GM18861 (cell line): ENCODE data around the gene ORC6.
A peak's percentile ranks its signal among the peaks of the same experiment; 100 is the strongest.
"Not testable (repeated sequence)": the region's sequence is repeated elsewhere in the genome, so short reads cannot be mapped to it uniquely, and the experiment has no call there.

Source experiments
- ATAC-seq: cut with Tn5 transposase; IDR thresholded peaks from one replicate; pipeline ENCODE4 v1.9.1; 2021; ENCODE audit not compliant: unreplicated experiment

Gene ORC6, protein sequence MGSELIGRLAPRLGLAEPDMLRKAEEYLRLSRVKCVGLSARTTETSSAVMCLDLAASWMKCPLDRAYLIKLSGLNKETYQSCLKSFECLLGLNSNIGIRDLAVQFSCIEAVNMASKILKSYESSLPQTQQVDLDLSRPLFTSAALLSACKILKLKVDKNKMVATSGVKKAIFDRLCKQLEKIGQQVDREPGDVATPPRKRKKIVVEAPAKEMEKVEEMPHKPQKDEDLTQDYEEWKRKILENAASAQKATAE

DNA sequence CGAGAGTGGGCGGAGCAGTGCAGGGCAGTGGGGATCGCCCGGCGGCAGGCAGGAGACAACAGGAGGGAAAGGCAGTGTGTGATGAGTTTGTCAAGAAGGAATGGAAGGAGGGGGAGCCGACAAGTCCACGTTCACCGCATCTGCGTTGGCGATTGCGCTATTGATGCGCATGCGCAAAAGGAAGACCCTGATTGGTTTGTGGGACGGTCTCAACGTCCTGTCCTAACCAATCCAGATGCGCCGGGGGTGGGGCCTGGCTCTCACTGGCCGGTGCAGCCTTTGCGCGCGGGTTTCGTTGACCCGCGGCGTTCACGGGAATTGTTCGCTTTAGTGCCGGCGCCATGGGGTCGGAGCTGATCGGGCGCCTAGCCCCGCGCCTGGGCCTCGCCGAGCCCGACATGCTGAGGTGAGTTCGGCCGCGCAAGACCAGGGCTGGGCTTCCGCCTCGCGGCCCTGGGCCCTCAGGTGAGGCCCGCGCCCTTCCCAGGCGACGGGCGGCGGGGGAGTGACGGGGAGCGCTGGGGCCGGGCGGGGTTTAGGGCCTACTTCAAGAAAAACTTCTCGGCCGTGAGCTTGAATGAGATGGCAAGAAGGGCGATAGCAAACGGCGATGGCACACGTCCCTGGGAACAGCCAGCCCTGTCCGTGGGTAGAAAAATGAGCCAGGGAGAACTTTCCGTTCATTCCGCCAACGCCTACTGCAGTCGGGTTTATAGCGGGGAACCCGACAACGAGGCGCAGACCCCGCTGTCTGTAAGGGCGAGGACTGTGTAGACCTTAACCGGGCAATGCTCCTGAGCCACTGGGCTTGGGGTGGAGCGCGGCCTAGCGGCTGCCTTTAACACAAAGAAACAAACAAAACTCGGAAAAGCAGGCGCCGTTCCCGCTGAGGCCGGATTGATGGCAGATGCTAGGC is at the start of gene ORC6:
TSS of gene ORC6 (plus strand) at position 295 of the 916 bp plus-strand sequence. CDS start at position 342, 47 bp downstream.
- ATAC-seq: peak; percentile 59

DNA sequence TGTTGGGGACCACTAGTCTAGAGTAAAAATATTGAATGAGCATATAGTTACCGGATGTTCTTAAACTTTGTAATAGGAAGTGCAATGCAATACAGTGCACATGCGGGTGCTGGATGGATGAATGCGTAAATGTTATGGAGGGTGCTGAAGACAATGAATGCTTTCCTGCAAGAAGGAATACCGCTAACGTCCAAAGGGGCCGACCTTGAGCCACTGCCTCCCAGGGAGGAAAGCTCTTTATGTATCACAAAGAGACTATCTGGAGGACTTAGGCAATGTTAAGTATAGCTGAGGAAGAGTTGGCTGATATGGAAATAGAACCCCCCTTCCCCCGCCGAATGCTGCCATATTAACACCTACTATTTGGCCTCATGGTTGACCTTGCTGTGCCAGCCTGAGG is 40.8 kb upstream of the ORC6 start:
- ATAC-seq: no peak

DNA sequence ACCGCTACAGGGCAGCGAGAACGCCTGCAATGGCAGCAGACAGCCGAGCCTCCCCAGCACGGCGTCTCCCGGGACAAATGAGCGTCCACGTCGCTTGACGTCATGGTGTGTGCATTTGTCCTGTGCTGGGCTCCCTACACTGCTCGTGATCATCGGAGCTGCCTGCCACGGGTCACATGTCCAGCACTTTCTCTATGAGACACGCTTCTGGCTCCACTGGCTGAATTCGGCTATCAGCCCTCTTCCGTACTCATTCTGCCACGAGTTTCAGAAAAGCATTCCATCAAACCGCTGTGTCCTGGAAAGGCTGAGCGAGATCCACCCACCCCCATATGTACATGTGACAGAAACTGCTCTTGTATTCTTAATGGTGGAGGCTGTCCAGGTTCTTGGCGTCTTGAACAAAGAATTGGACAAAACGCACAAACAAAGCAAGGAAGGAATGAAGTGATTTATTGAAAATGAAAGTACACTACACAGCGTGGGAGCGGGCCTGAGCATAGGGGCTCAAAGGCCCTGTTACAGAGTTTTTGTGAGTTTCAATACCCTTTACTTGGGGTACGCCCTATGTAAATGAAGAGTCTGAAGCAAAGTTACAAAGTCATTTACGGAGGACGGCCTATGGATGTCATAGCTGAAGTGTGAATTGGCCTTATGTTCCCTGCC is 39.7 kb upstream of the ORC6 start:
- no peak for ATAC-seq

DNA sequence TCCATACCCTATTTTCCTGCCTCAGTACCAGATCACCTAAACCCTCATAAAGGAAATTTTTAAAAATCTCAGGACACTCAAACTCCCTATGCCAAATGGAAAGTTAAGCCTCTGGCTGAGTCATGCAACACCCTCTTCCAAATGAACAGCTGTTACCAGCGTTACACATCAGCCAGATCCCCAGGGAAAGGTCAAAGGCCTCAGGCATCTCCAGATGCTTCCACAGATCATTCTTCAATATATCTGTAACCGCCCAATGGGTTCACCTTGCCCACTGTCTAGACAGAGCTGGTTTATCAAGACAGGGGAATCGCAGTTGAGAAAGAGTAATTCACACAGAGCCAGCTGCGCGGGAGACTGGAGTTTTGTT is 39.2 kb upstream of the ORC6 start:
- ATAC-seq: no peak

DNA sequence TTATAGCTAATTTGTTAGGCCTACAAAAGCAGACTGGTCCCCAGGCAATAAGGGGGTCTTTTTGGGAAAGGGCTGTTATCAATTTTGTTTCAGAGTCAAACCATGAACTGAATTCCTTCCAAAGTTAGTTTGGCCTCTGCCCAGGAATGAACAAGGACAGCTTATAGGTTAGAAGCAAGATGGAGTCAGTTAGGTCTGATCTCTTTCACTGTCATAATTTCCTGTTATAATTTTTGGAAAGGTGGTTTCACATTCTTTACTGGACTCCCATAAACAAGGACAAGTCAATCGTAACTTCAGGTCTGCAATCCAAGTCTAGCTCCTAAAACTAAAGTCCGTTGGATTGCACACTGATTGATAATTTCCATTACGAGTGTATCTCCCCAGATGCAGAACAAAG is 38.2 kb upstream of the ORC6 start:
- no peak for ATAC-seq

DNA sequence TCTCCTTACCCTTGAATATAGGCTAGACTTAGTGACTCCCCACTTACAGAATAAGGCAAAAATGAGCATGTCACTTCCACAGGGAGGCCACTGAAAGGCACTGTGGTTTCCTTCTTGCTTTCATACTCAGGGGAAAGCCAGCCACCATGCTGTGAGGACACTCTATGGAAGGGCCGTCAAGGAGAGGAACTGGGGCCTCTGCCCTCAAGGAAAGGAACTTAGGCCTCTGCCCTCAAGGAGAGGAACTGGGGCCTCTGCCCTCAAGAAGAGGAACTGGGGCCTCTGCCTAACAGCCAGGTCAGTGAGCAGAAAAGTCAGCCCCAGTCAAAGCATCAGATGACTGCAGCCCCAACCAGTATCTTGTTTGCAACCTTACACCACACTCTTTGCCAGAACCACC is 30.5 kb upstream of the ORC6 start:
- ATAC-seq: peak; percentile 87

DNA sequence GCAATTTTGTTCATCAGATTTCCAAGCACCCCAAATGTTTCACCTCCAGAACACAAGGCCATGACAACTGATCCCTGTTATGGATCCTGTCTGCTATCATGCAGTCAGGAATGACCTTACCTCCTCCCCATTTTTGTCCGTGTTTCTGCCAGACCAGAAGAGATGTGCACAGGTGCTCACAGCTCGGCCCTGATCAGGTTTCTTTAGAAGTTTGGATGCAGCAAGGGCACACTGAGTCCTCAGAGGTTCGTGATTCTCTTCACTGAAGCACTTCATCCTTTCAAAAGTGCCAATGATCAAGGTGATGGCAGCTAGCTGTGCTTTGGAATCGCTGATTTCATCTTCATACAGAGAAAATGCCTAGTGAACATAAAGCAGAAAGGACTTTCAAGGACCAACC is 27.3 kb upstream of the ORC6 start:
- no peak for ATAC-seq

DNA sequence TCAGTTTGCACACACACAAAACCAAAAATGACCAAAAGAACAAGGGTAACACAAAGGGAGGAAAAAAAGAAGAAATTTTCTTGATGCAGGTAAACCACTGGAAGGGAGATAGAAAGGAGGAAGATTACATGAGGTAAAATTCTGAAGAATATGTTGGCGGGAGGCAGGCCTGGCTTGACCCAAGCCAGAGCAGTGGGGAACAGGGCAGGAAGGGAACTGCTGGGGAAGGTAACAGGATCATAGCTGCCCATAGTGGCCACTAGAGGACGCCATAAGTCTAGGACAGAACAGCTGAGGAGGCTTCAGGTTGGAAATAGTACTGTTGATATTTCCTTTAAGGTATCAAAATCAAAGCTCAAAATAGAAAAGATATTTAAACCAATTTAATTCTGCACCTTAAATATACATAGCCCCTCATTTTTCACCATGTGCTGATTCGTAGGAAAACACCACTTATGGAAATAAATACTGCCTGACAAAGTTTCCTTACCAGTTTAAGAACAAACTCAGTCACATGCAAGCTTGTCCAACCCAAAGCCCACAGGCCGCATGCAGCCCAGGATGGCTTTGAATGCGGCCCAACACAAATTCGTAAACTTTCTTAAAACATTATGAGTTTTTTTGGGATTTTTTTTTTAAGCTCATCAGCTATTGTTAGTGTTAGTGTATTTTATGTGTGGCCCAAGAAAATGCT is 16.0 kb upstream of the ORC6 start:
- no peak for ATAC-seq

DNA sequence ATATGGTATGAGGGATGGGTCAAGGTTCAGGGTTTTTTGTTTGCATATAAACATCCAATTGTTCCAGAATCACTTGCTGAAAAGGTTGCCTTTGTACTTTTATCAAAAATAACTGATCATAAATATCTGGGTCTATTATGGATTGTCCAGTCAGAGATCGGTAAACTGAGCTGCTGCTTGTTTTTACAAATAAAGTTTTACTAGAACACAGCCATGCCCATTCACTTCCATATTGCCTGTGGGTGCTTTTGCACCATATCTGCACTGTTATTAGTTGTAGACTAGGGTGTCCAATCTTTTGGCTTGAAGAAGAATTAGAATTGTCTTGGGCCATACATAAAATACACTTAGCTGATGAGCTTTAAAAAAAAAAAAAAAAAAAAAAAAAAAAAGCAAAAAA is 11.5 kb upstream of the ORC6 start:
- ATAC-seq: not testable (repeated sequence)

DNA sequence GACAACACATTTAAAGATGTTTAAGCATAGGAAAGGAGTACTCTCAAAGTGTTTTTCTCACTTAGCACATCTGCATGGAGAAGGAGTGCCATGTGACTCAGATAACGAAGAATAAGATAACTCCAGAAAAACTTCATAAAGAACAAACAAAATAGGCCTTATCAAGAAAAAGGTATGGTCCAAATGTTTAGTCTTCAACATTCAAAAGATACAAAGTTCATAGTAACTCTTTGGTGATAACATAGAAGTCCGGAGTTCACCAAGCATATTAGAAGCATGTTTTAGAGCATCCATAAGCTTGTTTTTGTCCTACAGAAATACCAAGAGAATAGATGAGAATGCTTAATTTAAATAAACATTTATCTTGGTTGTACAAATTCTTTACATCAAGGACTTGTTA is 7.6 kb upstream of the ORC6 start:
- ATAC-seq: not testable (repeated sequence)

DNA sequence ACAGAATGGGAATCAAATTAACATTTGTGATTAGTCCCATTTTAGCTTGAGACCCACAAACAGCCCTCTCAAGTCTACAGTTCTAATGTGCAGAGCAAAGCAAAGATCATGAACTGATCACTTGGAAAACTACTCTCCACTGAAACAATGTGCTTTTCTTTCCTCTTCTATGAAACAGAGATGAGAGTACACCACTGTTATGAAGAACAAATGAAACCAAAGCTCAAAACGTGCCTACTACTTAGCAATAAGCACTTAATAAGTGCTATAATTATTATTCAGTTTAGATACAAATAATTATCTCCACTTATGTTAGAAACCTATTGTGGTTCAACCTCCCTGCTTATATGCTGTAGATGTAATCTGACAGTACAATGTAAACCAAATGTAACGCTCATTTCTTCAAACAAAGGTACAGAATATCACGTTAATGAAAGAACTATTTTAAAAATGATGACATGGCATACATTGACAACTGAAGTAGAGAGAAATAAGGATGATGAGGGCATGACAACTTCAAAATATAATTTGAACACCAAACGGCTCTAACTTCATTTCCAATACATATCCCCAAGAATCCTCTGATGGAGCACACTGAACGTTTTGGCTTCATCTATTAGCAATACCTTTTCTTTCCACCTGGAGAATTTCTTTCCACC is 2.5 kb upstream of the ORC6 start:
- no peak for ATAC-seq

DNA sequence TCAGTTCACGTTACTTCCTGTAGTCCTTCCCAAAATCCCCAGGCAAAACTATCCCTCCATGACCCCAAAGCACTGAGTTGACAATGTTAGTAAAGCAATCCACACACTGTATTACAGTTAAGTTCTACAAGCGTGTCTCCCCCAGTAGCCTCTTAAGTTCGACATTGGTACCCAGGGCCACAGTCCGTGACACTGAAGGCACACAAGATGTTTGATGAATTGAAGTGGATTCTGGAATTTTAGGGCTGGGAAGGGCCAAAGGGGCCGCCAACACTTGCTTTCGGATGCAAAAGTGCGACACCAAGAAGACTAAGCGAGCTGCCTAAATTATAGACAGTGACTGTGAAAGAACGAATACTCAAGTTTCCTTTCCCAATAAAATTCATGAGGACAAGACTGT is 2.0 kb upstream of the ORC6 start:
- no peak for ATAC-seq

DNA sequence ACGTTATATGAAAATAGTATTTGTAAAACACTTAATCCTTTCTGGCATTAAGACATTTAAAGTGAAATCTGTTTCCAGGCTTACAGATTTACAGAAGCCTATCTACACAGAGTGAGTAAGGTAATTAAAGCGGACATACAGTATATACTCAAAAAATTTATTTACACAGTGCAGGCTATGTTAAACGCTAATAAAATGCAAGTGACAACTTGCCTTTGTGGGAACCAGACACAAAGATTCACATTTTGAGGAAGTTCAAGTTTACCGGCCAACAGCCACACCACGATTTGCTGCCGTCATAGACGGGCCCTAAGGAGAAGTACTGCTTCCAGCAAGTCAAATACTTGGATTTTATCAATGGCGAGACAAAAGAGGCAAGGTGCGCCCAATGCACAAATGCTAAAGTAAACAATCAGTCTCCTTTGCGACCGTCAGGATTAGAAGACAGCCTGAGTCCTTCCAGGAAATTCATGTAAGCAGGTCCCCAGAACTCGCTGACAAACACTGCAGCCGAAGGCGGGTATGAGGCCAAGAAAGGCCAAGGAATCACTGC is 1.3 kb upstream of the ORC6 start:
- no peak for ATAC-seq

DNA sequence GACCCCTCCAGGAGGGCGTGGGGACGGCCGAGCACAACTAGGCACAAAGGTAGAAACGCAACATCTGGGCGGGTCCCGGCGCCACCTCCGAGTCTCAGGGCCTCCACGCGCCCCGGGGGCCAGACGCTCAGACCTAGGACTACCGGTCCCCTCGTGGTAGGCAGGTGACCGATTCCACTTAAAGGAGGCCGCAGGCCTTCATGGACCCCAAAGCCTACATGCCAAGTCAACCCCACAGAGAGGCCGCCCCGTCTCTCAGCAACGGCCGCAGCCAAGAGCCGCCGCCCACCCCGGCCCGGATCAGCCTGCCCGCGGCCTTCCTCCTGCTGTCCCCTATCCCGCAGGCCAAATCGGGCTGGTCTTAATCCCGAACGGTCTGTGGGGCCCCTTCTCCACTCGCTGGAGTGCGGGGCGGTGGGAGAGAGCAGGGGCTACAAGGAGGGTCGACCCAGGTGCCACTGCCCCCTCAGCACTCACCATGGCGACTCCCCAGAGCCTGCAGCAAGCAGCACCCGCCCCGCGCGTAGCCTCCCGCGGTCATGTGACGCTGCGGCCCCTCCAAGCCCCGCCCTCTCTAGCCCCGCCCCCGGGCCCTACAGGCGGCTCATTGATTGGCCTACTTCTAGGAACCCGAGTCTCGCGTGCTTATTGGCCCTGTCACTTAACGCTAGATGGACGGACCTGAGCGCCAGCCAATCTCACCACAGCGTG is 650 bp upstream of the ORC6 start, which contains the start of gene VPS35:
TSS of gene VPS35 (minus strand) at position 525 of the 711 bp plus-strand sequence. CDS start at position 480, 45 bp downstream.
- peak; percentile 67 for ATAC-seq

DNA sequence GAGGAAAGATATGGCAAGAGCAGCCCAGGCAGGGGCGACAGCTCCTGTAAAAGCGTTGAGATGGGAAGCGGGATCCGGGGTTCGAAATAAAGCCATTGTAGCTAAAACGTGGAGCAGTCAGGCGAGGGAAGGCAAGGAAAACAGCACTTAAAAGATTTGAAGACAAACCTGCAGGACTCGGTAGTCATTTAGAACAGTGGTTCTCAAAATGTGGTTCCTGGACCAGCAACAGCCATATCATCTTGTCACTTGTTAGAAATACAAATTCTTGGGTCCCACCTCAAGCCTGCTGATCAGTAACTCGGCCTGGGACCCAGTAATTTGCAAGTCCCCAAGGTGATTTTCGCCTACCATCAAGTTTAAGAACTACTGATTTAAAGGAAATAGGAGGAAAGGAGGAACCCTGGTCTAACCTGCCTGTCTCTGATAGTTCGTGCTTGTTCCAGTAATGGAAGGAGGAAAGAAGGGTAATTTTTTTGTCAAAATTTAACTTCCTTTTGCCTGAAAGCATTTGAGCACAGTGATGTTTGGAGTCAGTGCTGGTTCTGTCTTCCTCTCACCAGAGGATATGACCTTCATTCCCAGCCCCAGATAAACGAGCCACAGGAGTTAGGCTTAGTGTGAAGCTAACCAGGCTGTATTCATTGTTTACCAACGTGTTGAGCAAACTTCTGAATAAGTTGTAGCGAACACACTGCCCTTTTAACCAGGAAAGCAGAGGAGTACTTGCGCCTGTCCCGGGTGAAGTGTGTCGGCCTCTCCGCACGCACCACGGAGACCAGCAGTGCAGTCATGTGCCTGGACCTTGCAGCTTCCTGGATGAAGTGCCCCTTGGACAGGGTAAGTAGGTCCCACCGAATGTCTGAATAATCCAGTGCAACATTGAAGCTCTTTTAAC is 1.1 kb downstream of the ORC6 start:
- no peak for ATAC-seq

DNA sequence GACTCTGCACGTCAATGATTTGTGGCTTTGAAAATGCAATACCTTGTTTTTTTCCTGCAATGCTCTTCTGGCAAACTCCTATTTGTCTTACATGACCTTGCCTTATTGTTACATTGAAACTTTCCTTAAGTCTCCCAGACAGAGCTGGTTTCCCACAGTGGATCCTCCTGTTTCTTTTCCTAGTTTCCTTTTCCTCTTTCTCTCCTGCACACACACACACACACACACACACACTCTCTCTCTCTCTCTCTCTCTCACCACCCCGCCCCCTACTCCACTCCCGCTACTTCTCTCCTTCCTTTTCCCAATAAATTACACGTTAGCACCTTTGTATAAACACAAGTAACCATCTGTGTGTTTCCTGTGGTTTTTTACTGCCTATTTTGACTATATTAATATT is 2.3 kb downstream of the ORC6 start:
- no peak for ATAC-seq

DNA sequence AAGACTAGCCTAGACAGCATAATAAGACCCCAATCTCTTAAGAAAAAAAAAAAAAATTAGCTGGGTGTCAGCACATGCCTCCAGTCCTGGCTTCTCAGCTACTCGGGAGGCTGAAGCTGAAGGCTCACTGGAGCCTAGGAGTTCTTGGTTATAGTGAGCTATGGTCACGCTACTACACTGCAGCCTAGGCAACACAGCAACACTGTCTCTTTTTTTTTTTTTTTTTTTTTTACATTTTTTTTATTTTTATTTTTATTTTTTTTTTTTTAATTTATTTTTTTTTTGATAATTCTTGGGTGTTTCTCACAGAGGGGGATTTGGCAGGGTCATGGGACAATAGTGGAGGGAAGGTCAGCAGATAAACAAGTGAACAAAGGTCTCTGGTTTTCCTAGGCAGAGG is 4.1 kb downstream of the ORC6 start:
- no peak for ATAC-seq

DNA sequence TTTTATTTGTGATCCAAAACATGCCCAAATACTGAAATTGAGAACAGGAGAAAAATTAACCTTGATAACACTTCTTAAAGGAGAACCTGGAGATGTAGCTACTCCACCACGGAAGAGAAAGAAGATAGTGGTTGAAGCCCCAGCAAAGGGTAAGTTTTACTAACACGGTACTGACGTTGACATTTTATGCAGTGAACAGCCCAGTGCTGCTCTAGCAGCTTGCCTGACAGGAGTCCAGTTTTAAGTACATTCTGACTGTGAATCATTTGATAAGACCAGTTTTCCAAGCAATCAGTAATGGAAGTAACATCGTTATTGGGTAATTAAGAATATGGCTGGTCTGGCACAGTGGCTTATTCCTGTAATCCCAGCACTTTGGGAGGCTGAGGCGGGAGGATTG is 6.5 kb downstream of the ORC6 start:
- no peak for ATAC-seq

DNA sequence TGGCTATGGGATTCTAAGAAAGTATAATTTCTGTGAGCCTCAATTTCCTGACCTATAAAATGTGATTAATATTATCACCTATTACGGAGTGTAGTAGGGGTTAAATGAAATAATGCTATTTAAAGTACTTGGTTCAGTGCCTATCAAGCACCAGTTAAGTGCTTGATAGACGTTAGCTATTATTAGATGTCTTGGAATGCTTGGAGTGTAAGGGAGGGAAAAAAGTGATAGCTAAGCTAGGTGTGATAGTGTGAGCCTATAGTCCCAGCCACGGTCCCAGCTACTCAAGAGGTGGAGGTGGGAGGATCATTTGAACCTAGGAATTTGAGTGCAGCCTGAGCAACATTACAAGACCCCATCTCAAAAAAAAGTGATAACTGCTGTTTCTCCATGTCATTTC is 7.5 kb downstream of the ORC6 start:
- ATAC-seq: no peak
